Non-pigmented ciliary epithelial cell (primary cell): Measurements from ENCODE around the gene RNU6-8.

ENCODE experiments used
- DNase-seq: peaks from one replicate; pipeline ENCODE4 v3.0.0-alpha.2; 2010; ENCODE audit warnings: low read depth

Gene RNU6-8

DNA sequence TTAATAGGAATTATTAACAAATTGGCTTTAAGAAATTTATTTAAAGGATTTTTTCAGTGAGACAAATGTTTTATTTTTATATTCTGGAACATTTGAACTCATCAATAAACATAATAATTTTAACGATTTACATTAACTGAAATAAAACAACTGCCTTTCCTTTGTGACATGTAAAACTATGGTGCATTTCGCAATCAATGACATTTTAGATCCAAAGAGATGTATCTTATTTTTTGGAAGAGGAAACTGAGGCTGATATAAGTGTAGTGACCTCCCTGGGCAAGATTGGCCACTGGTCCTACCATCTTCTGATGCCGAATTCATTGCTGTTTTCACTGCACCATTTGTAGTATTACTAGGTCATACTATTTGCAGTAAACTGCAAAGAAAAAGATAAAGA is 2.5 kb upstream of the RNU6-8 start:
- no peak for DNase-seq

DNA sequence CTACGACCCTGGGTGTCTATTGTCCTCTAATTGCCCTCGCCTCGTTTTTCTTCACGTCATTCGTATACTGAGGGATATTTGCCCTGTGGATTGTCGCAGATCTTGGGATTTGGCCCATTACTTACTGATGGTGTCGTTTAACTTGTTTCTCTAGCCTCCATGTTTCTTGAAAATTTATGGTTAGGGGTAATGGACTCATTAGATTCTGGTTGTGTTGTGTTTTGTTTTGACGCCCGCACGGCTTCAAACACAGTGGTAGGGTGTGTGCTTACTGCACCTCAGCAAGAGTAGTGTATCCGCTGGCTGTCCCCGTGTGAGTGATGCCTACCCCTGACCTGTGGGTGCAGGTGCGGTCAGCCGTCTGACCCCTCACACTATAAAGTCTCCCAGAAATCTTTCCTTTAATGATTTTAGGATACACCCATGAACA is 874 bp upstream of the RNU6-8 start:
- DNase-seq: no peak

DNA sequence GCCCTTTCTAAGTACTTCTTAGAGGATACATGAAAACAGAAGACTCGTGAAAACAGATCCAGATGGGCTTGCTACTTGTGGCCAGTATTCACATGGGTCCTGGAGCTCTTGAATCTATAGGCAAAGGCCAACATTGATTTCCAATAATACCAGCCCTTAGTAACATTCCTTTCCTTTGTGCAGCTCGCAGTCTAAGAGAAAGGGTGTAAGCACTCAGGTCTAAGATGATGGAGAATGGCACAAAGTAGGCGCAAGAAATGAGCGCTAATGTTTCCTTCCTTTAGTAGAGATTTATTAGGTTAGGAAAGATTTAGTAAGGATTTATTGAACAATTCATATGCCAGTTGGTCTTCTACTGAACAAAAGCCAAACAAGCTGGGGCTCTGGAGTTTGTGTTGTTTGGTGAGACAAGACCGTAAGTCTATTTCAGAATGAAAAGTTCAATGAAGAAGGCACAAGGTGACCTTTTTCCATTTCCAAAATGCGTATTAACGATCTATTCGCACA is 525 bp downstream of the RNU6-8 start:
- no peak for DNase-seq

DNA sequence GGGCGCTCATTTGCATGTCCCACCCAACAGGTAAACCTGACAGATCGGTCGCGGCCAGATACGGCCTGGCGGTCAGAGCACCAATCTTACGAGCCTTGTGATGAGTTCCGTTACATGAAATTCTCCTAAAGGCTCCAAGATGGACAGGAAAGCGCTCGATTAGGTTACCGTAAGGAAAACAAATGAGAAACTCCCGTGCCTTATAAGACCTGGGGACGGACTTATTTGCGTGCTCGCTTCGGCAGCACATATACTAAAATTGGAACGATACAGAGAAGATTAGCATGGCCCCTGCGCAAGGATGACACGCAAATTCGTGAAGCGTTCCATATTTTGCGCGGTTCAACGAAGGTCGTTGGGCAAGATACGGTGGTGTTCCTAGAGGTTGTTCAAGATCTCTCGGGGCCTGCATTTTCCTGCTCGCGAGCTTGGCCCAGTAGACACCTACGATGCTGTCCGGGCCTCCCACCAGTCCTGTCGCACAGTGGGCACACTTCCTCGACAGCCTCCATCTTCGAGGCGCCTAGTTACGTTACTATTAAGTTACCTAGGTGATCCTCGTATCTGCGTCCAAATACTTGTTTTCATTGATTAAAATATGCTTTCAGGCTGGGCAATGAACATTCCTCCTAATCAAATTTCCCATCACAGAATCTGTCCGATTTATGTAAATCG is 1.1 kb downstream of the RNU6-8 start, which contains the start of gene RNU6-7:
Gene RNU6-7, plus strand, starts transcription at position 230 of the 675 bp plus-strand sequence.
- no peak for DNase-seq

DNA sequence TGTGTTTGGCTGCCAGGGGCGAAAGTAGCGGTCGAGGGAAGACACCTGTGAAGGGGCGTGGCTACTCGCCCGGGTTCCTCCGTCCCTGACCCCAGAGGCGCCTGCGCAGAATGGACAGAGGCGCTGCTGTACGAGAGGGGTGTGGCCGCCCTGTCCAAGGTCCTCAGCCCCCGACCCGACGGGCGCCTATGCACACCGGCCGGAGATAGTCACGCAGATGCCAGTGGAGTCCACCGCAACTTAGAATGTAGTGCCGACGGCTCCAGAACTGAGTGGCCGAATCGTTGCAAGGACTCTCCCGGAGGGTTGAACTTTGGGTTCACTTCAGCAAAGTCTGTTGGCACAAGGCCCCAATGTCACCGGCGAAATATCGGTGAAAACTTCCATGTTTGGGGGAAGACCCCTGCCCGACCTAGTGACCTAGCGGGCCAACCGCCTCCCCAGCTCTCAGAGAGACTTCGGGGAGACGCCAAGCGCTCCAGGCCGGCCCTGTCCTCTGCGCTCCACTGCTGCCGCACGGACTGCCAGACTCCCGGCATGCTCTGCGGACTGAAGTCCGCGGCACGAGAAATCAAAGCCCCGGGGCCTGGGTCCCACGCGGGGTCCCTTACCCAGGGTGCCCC is 1.8 kb downstream of the RNU6-8 start:
- DNase-seq: no peak

DNA sequence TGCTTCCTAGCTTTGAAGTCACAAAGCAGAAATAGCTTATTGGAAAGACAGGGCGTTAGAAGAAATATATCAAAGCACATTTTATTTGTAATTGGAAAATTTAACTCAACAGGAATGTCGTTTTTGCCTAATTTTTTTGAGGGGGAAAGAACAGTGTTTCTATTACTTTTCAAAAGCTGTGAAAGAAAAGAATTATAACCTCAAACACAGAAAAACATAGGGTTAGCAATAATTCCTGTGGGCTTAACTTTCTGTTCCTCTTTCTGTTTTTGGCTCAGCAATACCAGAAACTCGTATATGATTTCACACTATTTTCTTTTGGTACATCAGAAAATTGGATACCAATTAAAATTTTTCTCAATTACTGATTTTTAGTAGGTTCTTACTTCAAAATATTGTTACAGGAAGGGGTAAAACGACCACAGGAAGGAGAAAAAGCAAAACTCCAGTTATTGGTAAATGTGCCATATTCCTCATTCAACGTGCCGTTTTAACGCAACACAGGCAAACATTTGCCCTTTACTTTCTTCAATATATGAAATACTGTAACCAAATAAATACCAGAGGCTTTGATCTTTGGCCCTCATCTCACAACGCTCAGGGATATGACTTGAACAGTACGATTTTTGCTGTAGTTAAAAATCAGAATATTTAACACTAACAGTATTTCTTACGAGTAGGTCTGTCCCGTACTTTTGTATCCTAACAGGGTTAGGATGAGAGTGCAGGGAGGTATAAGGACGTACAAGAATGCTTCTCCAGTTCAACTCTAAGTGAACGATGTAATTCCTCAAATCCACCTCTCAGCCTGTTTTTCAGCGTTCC is 2.5 kb downstream of the RNU6-8 start:
- DNase-seq: no peak

DNA sequence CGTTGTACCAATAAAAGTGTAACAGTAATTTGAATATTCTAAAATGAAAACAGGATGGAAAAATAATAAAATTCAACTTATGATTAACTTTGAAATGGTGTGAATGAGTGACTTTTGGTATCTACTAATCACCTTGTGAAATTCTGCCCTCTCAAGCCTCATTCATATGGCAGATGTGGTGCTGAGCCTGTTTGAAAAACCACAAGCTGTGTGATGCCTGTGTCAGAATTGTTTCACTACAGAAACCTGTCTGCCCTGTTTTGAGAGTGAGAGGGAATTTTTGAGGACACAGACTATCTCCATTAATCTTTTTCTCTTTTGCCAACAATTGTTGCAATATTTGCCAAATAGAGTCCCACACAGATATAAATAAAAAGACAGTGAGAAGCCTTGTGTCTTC is 5.2 kb downstream of the RNU6-8 start:
- DNase-seq: no peak

DNA sequence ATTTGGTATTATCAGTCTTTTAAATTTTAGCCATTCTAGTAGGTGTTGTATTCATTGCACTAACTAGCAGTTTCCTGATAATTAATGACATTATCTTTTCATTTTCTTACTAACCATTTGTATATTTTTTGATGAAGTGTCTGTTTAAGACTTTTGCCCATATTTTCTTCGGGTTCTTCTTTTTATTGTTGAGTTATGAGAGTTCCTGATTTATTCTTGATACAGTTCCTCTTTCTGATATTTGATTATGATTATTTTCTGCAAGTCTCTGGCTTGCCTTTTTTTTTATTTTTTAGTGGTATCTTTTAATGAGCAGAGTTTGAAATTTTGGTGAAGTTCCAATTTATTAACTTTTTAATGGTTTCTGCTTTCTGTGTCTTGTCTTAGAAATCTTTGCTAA is 7.4 kb downstream of the RNU6-8 start:
- DNase-seq: no peak

DNA sequence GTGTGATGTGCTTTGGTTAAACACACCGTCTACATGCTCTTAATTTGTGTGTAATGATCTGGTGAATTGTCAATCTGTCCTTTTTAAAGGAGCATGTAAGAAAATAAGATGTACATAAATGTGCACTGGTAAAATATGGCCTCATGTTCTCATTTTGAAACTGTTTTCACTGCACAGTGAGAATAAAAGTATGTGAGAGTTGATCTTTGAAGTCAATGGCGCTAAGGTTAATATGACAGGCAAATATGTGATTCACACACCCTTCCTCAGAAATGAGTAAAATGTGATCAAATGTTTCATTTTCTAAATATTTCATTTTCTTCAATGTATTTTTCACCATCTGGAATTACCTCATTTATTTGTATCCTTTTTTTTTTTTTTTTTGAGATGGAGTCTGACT is 9.5 kb downstream of the RNU6-8 start:
- DNase-seq: no peak

DNA sequence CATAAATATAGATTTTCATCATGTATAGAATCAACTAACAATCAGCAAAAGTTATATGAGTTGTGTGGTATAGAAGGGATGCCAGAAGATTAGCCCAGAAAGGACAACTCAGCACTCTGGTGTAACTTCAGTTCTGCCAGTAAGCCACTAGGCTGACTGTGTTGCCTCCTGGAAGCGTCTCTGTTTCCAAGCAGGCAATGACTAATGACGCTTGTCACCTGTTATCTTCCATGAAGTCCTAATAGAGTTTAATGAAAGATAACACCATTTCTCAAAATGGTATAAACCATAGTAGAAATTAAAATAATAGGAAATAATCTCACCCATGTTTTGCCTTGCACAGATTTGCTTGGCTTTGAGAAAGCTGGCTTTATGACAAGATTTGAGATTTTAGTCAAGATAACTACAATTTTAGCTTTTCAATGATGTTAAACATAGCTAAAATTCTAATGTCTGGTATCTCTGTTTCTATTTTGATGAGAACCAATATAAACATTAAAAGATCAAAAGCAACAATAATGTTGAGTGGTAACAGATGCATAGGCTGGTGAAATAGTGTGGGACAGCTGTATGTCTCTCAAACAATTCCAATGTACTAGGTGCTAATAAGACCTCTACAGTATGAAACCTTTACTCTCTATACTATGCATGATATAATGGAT is 10.2 kb downstream of the RNU6-8 start:
- no peak for DNase-seq

DNA sequence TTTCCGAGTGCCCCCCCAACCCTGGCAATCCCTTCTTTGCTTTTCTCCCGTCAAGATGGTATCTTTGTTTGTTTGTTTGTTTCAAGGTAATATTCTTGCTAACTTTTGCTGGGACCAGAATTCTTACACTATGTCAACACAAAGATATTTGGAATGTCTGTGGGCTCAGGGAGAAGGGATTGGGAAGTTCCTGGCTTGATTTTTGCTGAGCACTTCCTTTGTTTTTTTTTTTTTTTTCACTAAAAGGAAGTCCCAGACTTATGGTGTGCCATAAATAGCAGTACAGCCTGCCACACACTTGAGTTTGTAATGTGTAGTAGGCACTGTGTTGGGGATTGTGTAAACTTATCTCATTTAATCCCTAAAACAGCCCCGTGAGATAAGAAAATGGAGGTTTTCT is 12.4 kb downstream of the RNU6-8 start:
- DNase-seq: no peak

DNA sequence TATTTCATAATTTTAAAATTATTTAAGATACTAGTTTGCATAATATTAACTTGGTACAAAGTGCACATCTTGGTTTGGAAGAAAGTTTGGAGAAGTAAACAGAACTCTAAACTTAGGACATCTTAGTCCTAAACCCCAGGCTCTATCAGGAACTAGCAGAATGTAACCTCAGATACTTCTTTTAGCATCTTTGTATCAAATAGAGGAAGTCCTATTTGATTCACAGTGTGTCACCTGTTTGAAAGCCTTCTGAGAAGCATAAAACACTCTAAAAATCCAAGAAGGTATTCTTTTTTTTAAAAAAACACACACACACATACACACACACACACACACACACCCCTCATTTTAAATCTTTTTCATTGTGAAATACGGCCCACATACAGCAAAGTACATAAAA is 13.3 kb downstream of the RNU6-8 start:
- DNase-seq: no peak

DNA sequence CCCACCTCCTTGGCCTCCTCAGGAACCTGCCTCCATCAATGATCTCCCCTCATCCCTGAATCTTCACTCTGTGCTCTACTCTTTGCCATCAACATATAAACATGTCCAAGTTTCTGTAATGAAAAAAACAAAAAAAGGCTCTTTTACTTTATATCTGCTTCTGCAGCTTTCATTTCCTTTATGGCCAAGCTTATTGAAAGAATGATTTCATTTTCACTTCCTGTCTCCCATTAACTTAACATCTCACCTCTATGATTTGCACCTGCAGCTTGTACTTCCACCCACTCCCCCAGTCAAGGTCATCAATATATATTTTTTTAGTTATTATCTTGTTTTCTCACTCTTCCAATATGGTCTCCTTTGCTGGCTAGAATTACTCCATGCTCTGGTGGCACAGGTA is 16.8 kb downstream of the RNU6-8 start:
- DNase-seq: no peak

DNA sequence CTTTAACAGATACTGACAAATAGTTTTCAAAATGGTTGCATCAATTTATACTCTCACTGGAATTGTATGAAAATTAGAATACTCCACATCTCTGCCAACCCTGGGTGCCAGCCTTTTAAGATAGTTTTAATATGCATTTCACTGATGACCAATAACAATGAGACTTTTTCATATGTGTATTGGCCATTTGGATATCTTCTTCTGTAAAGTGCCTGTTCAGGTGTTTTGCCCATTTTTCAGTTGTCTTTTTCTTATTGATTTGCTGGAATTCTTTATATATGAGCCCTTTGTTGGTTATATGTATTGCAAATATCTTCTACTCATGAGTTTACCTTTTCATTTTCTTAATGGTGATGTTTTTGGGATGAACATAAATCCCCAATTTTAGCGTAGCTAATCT is 18.0 kb downstream of the RNU6-8 start:
- no peak for DNase-seq

DNA sequence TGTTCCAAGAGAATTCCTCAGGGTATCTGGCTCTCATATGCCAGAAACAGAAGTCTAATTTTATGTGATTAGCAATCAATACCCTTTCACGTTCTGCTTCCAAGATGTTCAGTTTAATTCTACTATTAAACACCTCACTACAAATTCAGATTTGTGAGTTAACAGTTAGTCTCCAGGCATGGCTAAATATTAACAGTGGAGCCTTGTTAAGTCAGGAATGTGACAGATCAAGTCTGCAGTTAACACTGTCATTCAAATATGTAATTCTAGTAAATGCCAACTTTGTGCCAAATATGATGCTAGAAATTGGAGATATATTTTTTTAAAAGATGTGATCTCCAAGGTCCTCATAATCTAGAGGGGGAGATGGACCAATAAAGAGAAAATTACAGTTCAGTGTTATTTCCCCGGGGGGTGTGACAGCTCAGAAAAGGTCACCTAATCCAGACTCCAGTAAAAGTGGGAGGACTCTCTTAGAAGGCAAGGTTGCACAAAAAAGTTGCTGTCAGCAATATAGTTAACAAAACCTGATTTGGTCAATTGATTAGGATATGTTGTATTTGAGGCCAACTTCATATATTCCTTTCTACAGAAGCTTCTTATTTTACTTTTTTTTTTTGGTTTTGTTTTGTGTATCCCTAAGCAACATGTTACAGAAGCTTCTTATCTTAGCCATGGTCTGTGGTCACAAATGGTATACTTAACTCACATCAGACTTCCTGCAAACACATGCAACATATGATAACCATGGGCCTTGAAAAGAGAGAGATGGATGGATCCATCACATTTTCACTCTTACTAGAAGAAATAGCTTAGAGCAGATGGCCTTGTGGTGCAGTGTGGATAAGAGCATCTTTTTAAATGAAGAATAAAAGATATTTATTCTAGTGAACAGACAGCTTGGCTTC is 19.7 kb downstream of the RNU6-8 start:
- no peak for DNase-seq

DNA sequence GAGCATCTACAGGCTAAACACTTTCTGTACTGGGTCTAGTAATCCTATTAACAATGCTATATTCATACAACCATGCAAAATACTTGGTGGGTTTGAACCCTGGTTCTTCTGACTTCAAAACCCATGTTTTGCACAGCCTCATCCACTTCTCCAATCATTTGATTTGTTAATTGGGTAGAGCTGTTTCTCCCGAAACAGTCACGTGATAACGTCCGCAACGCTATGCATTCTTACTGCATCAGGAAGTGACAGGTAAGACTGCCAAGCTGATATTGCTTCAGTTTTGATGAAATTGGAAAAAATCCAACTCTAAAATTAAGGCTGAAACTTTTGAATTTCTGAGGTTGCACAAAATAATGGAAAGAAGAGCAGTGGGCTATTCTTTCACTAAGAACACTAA is 31.6 kb downstream of the RNU6-8 start:
- no peak for DNase-seq

DNA sequence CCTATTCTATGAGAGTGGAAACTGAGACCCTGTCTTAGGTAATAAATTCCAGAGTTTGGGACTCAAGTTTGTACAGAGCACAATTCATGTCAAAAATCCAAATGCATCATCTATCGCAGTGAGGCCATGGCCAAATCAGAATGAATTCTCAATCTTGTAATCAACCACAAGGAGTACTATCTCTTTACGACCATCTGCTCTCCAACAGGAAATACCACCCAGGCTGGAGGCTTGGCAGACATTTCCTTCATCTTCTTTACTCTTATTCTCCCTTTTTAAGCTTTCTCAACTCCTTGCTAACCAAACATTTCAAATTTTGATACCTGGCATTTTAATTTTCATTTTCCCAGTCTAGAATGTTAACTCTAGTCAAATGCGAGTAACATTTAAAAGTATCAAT is 33.9 kb downstream of the RNU6-8 start:
- no peak for DNase-seq

DNA sequence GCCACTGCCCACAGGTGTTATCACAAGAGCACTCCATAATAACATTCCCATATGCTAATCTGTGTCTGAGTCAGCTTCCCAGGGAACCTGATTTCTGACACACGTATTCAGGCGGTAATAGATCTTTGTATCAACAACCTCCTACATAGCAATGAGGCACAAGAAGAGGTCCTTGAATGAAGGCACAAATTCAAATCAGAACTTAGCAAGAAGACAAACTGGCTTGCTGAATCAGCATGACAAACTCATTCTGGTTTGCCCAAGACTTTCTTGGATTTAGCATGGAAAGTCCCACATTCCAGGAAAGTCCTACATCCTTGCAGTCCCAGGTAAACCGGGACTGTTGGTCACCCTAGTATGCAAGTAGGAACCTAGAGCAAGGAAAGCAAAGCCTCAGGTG is 35.2 kb downstream of the RNU6-8 start:
- no peak for DNase-seq

DNA sequence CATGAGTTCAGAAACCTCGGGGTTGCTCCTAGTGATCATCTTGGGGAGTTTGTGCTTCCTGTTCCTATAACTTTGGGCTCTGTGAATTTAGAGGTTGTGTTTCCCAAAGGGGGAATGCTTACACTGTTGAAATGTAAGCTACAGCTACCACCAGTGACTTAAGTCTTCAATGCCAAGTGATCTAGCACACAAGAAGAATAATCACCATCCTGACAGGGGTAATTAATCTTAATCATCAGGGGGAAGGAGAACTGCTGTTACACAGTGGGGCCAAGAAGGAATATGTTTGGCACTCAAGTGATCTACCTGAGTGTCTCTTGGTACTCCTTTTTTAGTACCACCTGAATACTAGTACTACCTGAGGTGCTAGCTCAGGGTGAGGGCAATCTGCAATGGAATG is 36.1 kb downstream of the RNU6-8 start:
- DNase-seq: no peak

DNA sequence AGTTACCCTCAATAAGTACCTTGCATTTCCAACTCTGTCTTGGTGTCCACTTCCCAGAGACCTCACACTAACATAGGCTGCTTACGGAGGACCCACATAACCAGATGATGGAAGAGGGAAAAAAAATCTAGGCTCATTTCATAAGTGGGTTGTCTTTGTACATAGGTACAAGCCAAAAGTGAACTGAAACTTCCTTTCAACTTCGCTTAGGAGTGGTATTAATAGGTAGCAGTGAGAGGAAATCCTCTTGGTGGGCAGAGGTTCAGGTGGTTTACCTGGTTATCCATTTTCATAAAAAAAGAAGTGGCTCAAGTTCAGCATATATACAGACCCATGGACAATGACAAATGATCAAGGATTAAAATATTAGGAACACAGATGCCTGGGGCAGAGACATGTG is 37.0 kb downstream of the RNU6-8 start:
- DNase-seq: no peak
